ENCODE measurements around the gene KLF2. TPM values are rescaled to one million over a fixed set of nuclear protein-coding genes. Genes with fewer than 3 reads are reported as not detected.

Gene KLF2
- total and polyA plus RNA-seq, 10 of the 15 experiments (the other 5 are each of a cell fraction or from before 2014, with no cell fraction given) = 0.16 to 13.7 (median 1.0) TPM

GRCh38 chr19:16349551-16350152, 25.0 kb downstream of the KLF2 start:
- intact Hi-C loops (cut with micrococcal nuclease; ENCODE audit: unreplicated experiment) = no loop called here
- ChIA-PET RAD21 (ENCODE audit: unreplicated experiment) (no interaction called here), SMC1A (ENCODE audit: uncharacterized antibody, unreplicated experiment) (no interaction called here), CTCF (no interaction called here), POLR2A (interaction anchor here (0.7 kb wide), 1 partner anchor 170 kb away, joined by 9 read pairs; no protein-coding TSS in a partner anchor)
- BruUV-seq (replicated peaks) = no TSS peak
- FAIRE-seq (no peak), ATAC-seq (no peak), DNase-seq (ENCODE audit: low read depth, low spot score) (no peak)
- no peaks in the 10 kb centered on the region for H3K27me3 ChIP-seq (replicated peaks in 1 of 2; ENCODE audit: control insufficient read depth in 2 of 2, insufficient read depth in 2 of 2, low read length in 1 of 2)
- no peaks in the 10 kb centered on the region for H3K9me3 ChIP-seq (replicated peaks; ENCODE audit: control insufficient read depth, insufficient read depth, low read length)
- H3K4me2 ChIP-seq (ENCODE audit: control insufficient read depth, insufficient read depth) = no peak overlapping the region
- WGBS (ENCODE audit: insufficient coverage, insufficient replicate concordance, low lambda C conversion rate, missing lambda C conversion rate) = 96% methylated on average over 13 of the region's 13 CpGs
- H3K36me3 ChIP-seq (ENCODE audit: control insufficient read depth in 2 of 2, insufficient read depth in 2 of 2, low read length in 1 of 2) = no peaks in the 10 kb centered on the region
- no peak overlapping the region for H3K4me3 ChIP-seq
- H3K79me2 ChIP-seq (ENCODE audit: control insufficient read depth, insufficient read depth, low read length) = no peaks in the 10 kb centered on the region
- no peak overlapping the region for H3K9ac ChIP-seq (ENCODE audit: control insufficient read depth, insufficient read depth, low read length)
- H2AFZ ChIP-seq (ENCODE audit: control insufficient read depth, low read depth, low read length) = no peak overlapping the region
- H3K4me1 ChIP-seq (ENCODE audit: control insufficient read depth, insufficient read depth, low read length) = peaks cover 10% of the 10 kb centered on the region; the same call in 1 of the 2 replicates
- no peak for TF ChIP-seq MYB (IDR thresholded peaks at IDR 0.05; ENCODE audit: borderline replicate concordance, low read depth, low read length)
- TF ChIP-seq MEF2B (IDR thresholded peaks at IDR 0.05; ENCODE audit: partially characterized antibody, poor library complexity, severe bottlenecking) = no peak
- no peak for TF ChIP-seq NFXL1 (IDR thresholded peaks at IDR 0.05; ENCODE audit: borderline replicate concordance)
- no peak for TF ChIP-seq MAX (IDR thresholded peaks at IDR 0.05; ENCODE audit: low read depth, low read length)
- TF ChIP-seq, protein P1, sequence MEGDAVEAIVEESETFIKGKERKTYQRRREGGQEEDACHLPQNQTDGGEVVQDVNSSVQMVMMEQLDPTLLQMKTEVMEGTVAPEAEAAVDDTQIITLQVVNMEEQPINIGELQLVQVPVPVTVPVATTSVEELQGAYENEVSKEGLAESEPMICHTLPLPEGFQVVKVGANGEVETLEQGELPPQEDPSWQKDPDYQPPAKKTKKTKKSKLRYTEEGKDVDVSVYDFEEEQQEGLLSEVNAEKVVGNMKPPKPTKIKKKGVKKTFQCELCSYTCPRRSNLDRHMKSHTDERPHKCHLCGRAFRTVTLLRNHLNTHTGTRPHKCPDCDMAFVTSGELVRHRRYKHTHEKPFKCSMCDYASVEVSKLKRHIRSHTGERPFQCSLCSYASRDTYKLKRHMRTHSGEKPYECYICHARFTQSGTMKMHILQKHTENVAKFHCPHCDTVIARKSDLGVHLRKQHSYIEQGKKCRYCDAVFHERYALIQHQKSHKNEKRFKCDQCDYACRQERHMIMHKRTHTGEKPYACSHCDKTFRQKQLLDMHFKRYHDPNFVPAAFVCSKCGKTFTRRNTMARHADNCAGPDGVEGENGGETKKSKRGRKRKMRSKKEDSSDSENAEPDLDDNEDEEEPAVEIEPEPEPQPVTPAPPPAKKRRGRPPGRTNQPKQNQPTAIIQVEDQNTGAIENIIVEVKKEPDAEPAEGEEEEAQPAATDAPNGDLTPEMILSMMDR (IDR thresholded peaks at IDR 0.05 in 2 of 3, conservative IDR thresholded peaks at IDR 0.05 in 1 of 3; ENCODE audit: control insufficient read depth in 2 of 3, extremely low read depth in 1 of 3, insufficient read depth in 1 of 3, low read depth in 3 of 3, low read length in 3 of 3) = no peak
- TF ChIP-seq RUNX3 (IDR thresholded peaks at IDR 0.05; ENCODE audit: low read length) = no peak
- TF ChIP-seq, protein P2, sequence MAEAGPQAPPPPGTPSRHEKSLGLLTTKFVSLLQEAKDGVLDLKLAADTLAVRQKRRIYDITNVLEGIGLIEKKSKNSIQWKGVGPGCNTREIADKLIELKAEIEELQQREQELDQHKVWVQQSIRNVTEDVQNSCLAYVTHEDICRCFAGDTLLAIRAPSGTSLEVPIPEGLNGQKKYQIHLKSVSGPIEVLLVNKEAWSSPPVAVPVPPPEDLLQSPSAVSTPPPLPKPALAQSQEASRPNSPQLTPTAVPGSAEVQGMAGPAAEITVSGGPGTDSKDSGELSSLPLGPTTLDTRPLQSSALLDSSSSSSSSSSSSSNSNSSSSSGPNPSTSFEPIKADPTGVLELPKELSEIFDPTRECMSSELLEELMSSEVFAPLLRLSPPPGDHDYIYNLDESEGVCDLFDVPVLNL (IDR thresholded peaks at IDR 0.05; ENCODE audit: low read depth, low read length) = no peak
- TF ChIP-seq ZBED1 (IDR thresholded peaks at IDR 0.05; ENCODE audit: borderline replicate concordance) = no peak
- no peak for TF ChIP-seq BCL3 (IDR thresholded peaks at IDR 0.05; ENCODE audit: borderline replicate concordance, insufficient read depth, low read depth, low read length, poor library complexity, severe bottlenecking)
- TF ChIP-seq SIX5 (IDR thresholded peaks at IDR 0.05; ENCODE audit: low read depth, low read length, severe bottlenecking) = no peak
- TF ChIP-seq ZNF274 (IDR thresholded peaks at IDR 0.05; ENCODE audit: insufficient read depth, insufficient read length) = no peak
- no peak for TF ChIP-seq MEF2A (IDR thresholded peaks at IDR 0.05; ENCODE audit: insufficient read depth, low read depth, low read length)
- TF ChIP-seq TCF3 (IDR thresholded peaks at IDR 0.05; ENCODE audit: borderline replicate concordance, insufficient read depth, low read depth, low read length) = no peak
- H4K20me1 ChIP-seq (ENCODE audit: control insufficient read depth, insufficient read depth) = no peaks in the 10 kb centered on the region
- H3K27ac ChIP-seq (ENCODE audit: control insufficient read depth, insufficient read depth) = no peak overlapping the region
- in situ Hi-C loops (cut with MboI) = no loop called here
